Measurements from ENCODE around the gene FKBP8. TPM values are rescaled to one million over a fixed set of nuclear protein-coding genes. Genes with fewer than 3 reads are reported as not detected.

Gene FKBP8
- total and polyA plus RNA-seq, 4 donors, result 59.1 to 225 (median 101) TPM

GRCh38 chr19:18543814-18544475 lies 572 bp upstream of the FKBP8 start:
- Histone ChIP-seq H3K4me3 (ENCODE audit: low read depth in 1 of 3, low read length in 3 of 3) (peak overlapping the region in 1 of 3 donors; percentile 97), H3K9ac (ENCODE audit: low read depth in 1 of 2, low read length in 2 of 2) (peak overlapping the region; percentile 5 to 72), H3K36me3 (ENCODE audit: control insufficient read depth in 4 of 4, insufficient read depth in 3 of 4, low read depth in 1 of 4, low read length in 3 of 4) (peaks cover 0 to 12% (median 6%) of the 10 kb centered on the region in 4 donors), H3K4me1 (ENCODE audit: control insufficient read depth in 4 of 4, insufficient read depth in 4 of 4, low read length in 3 of 4) (peaks cover 6 to 17% (median 10%) of the 10 kb centered on the region in 4 donors), H3K9me3 (ENCODE audit: control insufficient read depth in 4 of 4, low read length in 3 of 4) (no peaks in the 10 kb centered on the region), H3K27me3 (ENCODE audit: control insufficient read depth in 4 of 4, insufficient read depth in 4 of 4, low read length in 3 of 4) (no peaks in the 10 kb centered on the region), H3K27ac (ENCODE audit: low read depth in 1 of 2, low read length in 2 of 2) (peak overlapping the region; percentile 3 to 47)
- 24% methylated on average over 12 of the region's 12 CpGs for WGBS
- peak; percentile 86 for DNase-seq (ENCODE audit: low spot score)
- TF ChIP-seq ZBTB33 (IDR thresholded peaks at IDR 0.05) (no peak), ATF3 (IDR thresholded peaks at IDR 0.05) (no peak), CTCF (IDR thresholded peaks at IDR 0.05; ENCODE audit: low read depth, low read length, missing input control) (no peak), FOXA1 (IDR thresholded peaks at IDR 0.05) (no peak), FOXA2 (IDR thresholded peaks at IDR 0.05) (no peak), HNF4G (IDR thresholded peaks at IDR 0.05) (no peak), SP1 (IDR thresholded peaks at IDR 0.05) (no peak), EGR1 (IDR thresholded peaks at IDR 0.05; ENCODE audit: low read depth in 2 of 2) (no peak), NR2F2 (IDR thresholded peaks at IDR 0.05) (no peak), HNF4A (conservative IDR thresholded peaks at IDR 0.05) (no peak), MAX (IDR thresholded peaks at IDR 0.05) (no peak), RAD21 (IDR thresholded peaks at IDR 0.05) (no peak), GABPA (IDR thresholded peaks at IDR 0.05 in 1 of 2, conservative IDR thresholded peaks at IDR 0.05 in 1 of 2) (no peak), YY1 (IDR thresholded peaks at IDR 0.05) (no peak), TAF1 (conservative IDR thresholded peaks at IDR 0.05) (no peak)
- TF ChIP-seq, protein P1, sequence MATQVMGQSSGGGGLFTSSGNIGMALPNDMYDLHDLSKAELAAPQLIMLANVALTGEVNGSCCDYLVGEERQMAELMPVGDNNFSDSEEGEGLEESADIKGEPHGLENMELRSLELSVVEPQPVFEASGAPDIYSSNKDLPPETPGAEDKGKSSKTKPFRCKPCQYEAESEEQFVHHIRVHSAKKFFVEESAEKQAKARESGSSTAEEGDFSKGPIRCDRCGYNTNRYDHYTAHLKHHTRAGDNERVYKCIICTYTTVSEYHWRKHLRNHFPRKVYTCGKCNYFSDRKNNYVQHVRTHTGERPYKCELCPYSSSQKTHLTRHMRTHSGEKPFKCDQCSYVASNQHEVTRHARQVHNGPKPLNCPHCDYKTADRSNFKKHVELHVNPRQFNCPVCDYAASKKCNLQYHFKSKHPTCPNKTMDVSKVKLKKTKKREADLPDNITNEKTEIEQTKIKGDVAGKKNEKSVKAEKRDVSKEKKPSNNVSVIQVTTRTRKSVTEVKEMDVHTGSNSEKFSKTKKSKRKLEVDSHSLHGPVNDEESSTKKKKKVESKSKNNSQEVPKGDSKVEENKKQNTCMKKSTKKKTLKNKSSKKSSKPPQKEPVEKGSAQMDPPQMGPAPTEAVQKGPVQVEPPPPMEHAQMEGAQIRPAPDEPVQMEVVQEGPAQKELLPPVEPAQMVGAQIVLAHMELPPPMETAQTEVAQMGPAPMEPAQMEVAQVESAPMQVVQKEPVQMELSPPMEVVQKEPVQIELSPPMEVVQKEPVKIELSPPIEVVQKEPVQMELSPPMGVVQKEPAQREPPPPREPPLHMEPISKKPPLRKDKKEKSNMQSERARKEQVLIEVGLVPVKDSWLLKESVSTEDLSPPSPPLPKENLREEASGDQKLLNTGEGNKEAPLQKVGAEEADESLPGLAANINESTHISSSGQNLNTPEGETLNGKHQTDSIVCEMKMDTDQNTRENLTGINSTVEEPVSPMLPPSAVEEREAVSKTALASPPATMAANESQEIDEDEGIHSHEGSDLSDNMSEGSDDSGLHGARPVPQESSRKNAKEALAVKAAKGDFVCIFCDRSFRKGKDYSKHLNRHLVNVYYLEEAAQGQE (IDR thresholded peaks at IDR 0.05), result no peak
